Raji (cell line): ENCODE data around the gene MACROH2A2.

Source experiments
- POLR2A ChIP-seq: IDR thresholded peaks from 2 replicates; pipeline ENCODE4 v1.6.1; 2011; ENCODE audit warnings: low read depth, low read length, control low read depth; ENCODE audit not compliant: insufficient read depth

MACROH2A2 gene

DNA sequence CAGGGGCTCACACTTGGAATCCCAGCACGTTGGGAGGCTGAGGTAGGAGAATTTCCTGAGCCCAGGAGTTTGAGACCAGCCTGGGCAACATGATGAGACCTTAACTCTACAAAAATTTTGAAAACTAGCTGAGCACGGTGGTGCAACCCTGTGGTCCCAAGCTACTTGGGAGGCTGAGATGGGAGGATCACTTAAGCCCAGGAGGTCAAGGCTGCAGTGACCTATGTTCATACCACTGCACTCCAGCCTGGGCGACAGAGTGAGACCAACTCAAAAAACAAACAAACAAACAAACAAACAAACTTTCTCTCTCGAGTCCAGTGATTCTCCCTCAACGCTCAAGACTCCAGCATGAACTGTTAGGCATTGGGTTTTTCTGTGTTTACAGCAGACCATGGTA, 95.9 kb downstream of the MACROH2A2 start:
- no peak for TF ChIP-seq POLR2A

DNA sequence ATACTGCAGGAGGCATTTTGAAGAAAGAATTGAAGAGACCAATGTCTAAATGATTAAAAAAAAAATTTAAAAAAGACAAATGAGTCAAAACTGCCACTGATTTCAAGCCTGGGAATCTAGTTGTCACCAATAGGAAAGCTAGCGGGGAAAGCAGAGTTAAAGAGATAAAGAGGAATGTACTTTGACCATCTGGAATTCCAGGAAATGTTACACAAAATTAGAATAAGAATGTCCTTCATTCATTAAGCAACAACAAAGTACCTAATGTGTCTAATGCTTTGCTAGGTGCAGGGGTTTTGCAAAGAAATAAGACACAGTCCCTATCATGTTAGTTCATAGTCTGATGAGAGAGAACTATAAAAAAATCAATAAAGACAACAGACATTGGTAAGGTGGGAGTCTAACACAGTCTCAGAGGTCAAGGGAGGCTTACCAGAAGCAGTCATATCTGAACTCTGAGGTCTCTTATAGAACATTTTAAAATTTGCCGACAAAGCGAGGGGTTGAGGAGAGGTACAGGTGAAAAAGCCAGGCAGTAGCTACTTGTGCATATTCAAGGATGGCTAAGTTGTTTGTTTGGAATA, 102.7 kb downstream of the MACROH2A2 start:
- TF ChIP-seq POLR2A, result no peak

DNA sequence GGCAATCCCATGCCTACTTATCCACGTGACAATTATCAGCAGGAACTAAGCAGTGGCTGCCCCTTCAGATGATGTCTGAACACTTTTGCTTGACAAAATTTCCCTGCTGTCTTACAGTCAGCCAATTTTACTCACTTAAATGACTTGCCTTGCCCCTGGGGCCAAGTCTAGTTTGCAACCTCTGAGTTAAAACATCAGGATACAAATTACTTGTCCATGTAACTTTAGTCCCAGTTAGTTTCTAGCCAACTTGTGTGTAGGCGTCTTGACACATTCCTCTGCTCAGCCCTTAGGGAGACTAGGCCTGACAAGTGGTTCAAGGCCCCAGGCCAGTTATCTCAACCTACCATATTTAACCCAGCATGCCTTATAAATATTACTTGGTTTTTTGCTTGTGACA, 105.5 kb downstream of the MACROH2A2 start:
- no peak for TF ChIP-seq POLR2A

DNA sequence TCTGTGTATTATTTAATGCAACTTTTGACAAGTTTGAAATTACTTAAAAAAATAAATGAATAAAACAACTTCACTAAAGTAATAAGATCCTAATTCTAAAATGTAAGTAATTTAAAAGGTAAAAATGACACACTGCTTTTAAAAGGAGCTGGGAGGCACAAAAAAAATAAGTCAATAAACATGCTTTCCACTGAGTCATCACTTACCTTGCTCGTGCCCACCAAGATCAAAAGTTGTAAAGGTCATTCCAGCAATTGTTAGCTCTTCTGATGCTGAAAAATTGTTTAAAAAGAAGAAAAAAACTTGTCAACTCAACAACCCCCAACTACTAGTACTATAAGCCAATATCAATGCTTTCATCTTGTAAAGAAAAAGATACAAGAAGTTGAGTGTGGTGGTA, 108.2 kb downstream of the MACROH2A2 start:
- TF ChIP-seq POLR2A, result no peak
